ENCODE measurements around the gene NSMCE1. TPM values are rescaled to one million over a fixed set of nuclear protein-coding genes. Genes with fewer than 3 reads are reported as not detected.
A peak's percentile ranks its signal among the peaks of the same experiment; 100 is the strongest.

Gene NSMCE1
- total RNA-seq, 5 donors from 2014 or later (not counting 1 experiment from before 2014, with no cell fraction given) = 53.5 to 83.2 (median 73.9) TPM

DNA sequence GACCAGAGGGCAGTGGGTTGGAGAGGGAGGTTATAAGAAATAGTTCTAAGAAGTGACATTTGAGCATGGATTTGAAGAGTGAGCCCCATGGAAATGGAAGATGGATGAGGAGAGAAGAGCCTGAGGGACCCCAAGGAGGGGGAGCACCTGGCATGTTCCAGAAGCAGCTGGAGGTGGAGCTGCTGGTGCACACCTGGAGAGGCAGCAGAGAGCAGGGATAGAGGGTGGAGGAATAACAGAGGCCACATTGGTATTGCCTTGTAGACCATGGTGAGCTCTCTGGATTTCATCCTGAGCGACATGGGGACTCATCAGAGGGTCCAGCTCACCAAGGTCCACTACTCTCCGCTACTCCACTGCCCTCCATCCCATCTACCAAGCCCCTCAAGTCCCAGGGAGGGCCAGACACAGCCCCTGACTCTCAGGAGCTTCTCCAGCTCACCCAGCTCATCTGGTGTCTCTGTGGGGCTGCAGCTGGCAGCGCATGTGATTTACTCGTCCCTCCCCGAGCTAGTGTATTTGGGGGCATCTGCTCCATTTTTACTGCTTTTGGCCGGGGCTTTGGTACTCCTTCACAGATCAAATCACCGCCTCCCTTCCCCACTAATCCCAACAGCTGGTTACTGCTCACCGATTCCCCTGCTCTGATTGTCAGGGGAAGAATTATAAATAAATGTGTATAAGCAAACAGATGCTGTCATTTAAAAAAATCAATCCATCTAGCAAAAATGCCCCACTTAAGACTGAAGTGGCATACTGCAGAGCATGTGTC is 87.4 kb downstream of the NSMCE1 start:
- peaks cover 0 to 3% (median 0%) of the 10 kb centered on the region in 3 donors for H3K9me3 Mint-ChIP-seq
- no peak for ATAC-seq (replicated peaks in 1 of 4)
- no peak overlapping the region for H3K4me3 ChIP-seq (ENCODE audit: control insufficient read depth in 1 of 2, extremely low read depth in 1 of 2, low read length in 1 of 2)
- POLR2A ChIA-PET = interaction anchor here (0.5 kb wide), 2 partner anchors 141 to 220 kb away, joined by 4 to 5 read pairs; no protein-coding TSS in a partner anchor
- DNase-seq = no peak
- CTCF ChIA-PET = interaction anchor here in 1 of 2 donors (0.8 to 1.0 kb wide), 3 partner anchors 19 to 54 kb away, joined by 3 read pairs; no protein-coding TSS in a partner anchor
- peaks cover 25 to 43% (median 32%) of the 10 kb centered on the region in 3 donors for H3K4me1 Mint-ChIP-seq
- no peaks in the 10 kb centered on the region for H3K27me3 ChIP-seq (replicated peaks in 1 of 2; ENCODE audit: control insufficient read depth in 2 of 2, extremely low read depth in 1 of 2, insufficient read depth in 2 of 2, low read length in 1 of 2)
- no peaks in the 10 kb centered on the region for H3K36me3 Mint-ChIP-seq
- no peaks in the 10 kb centered on the region for H3K9me3 ChIP-seq
- H3K27me3 Mint-ChIP-seq = no peaks in the 10 kb centered on the region
- 94% methylated on average over 3 of the region's 8 CpGs for WGBS (ENCODE audit: insufficient coverage)
- H3K27ac Mint-ChIP-seq = peak overlapping the region; percentile 7 to 57
- H3K4me1 ChIP-seq (ENCODE audit: control insufficient read depth in 1 of 2, extremely low read depth in 1 of 2, insufficient read depth in 2 of 2, low read length in 2 of 2) = peaks cover 14 to 24% of the 10 kb centered on the region in 2 experiments
- no peak overlapping the region for H3K27ac ChIP-seq (ENCODE audit: low read length)
- H3K36me3 ChIP-seq (ENCODE audit: control insufficient read depth in 2 of 2, extremely low read depth in 1 of 2, insufficient read depth in 1 of 2, low read length in 1 of 2) = no peaks in the 10 kb centered on the region
- H3K4me3 Mint-ChIP-seq = no peak overlapping the region

- peak; percentile 72 to 92 (median 85) for DNase-seq
- 21% methylated on average over 9 of the region's 13 CpGs for WGBS (ENCODE audit: insufficient coverage)
- Mint-ChIP-seq H3K27me3 (no peaks in the 10 kb centered on the region), H3K27ac (peak overlapping the region; percentile 74 to 88), H3K9me3 (peaks cover 0 to 3% (median 0%) of the 10 kb centered on the region in 3 donors), H3K4me1 (peaks cover 30 to 50% (median 33%) of the 10 kb centered on the region in 3 donors), H3K36me3 (no peaks in the 10 kb centered on the region), H3K4me3 (peak overlapping the region in 1 of 3 donors; percentile 24)
- Histone ChIP-seq H3K9me3 (no peaks in the 10 kb centered on the region), H3K4me3 (ENCODE audit: control insufficient read depth in 1 of 2, extremely low read depth in 1 of 2, low read length in 1 of 2) (no peak overlapping the region), H3K36me3 (ENCODE audit: control insufficient read depth in 2 of 2, extremely low read depth in 1 of 2, insufficient read depth in 1 of 2, low read length in 1 of 2) (no peaks in the 10 kb centered on the region), H3K4me1 (ENCODE audit: control insufficient read depth in 1 of 2, extremely low read depth in 1 of 2, insufficient read depth in 2 of 2, low read length in 2 of 2) (peaks cover 17 to 27% of the 10 kb centered on the region in 2 experiments), H3K27me3 (replicated peaks in 1 of 2; ENCODE audit: control insufficient read depth in 2 of 2, extremely low read depth in 1 of 2, insufficient read depth in 2 of 2, low read length in 1 of 2) (no peaks in the 10 kb centered on the region), H3K27ac (ENCODE audit: low read length) (no peak overlapping the region)
- ATAC-seq (replicated peaks in 1 of 4) = peak; percentile 94 to 98 (median 96)
- POLR2A ChIA-PET = interaction anchor here in 1 of 2 donors (0.5 kb wide), 1 partner anchor 177 kb away, joined by 4 read pairs; no protein-coding TSS in a partner anchor
- CTCF ChIA-PET = interaction anchor here (0.6 to 2.8 kb wide), 34 partner anchors 8 to 792 kb away, joined by 3 to 32 read pairs (median 4); partner anchors contain the start of gene KDM8 (in 1 of the 2)
Measured at GRCh38 chr16:27179500-27180072, 89.0 kb downstream of the NSMCE1 start.

DNA sequence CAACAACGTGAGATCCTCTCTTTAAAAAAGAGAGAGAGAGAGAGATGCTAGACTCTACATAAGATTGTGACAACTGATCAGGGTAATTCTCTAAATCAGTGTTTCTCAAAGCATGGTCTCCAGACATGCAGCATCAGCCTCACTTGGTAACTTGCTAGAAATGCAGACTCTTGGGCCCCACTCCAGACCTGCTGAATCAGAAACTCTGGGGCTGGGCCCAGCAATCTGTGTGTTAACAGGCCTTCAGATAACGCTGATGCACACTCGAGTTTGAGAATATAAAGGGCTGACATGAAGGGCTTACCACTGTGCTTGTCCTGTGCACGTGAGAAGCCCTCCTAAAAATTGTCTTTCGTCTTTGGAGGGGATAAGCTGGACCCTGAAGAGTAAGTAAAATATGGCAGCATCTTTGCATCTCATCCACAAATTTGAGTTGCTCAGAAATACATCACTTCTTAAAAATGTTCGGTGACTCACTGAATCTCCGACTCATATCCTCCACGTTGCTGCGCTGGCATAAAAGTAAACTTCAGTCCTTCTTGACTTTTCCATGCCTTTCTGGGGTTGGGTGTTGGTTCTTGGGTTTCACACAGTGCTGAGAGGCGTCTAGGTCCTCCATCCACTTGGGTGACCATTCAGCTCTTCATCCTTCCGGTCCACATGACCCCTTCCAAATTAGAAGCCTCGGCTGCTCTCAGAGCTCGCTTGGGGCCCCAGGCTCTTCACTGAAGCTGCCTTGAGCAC is 91.4 kb downstream of the NSMCE1 start:
- H3K27ac ChIP-seq (ENCODE audit: low read length) = no peak overlapping the region
- Mint-ChIP-seq H3K36me3 (no peaks in the 10 kb centered on the region), H3K27ac (peak overlapping the region; percentile 72 to 73), H3K4me1 (peaks cover 54 to 73% (median 57%) of the 10 kb centered on the region in 3 donors), H3K4me3 (peak overlapping the region in 1 of 3 donors; percentile 21), H3K27me3 (no peaks in the 10 kb centered on the region), H3K9me3 (peaks cover 0 to 3% (median 0%) of the 10 kb centered on the region in 3 donors)
- ATAC-seq (replicated peaks in 1 of 4) = no peak
- WGBS (ENCODE audit: insufficient coverage) = 87% methylated on average over 8 of the region's 13 CpGs
- no peaks in the 10 kb centered on the region for H3K36me3 ChIP-seq (ENCODE audit: control insufficient read depth in 2 of 2, extremely low read depth in 1 of 2, insufficient read depth in 1 of 2, low read length in 1 of 2)
- no peaks in the 10 kb centered on the region for H3K27me3 ChIP-seq (replicated peaks in 1 of 2; ENCODE audit: control insufficient read depth in 2 of 2, extremely low read depth in 1 of 2, insufficient read depth in 2 of 2, low read length in 1 of 2)
- no peak for DNase-seq
- H3K9me3 ChIP-seq = no peaks in the 10 kb centered on the region
- CTCF ChIA-PET = interaction anchor here in 1 of 2 donors (0.6 kb wide), 1 partner anchor 27 kb away, joined by 3 read pairs; no protein-coding TSS in a partner anchor
- no peak overlapping the region for H3K4me3 ChIP-seq (ENCODE audit: control insufficient read depth in 1 of 2, extremely low read depth in 1 of 2, low read length in 1 of 2)
- POLR2A ChIA-PET = interaction anchor here in 1 of 2 donors (0.6 to 0.7 kb wide), 2 partner anchors 16 to 22 kb away, joined by 3 read pairs; no protein-coding TSS in a partner anchor
- H3K4me1 ChIP-seq (ENCODE audit: control insufficient read depth in 1 of 2, extremely low read depth in 1 of 2, insufficient read depth in 2 of 2, low read length in 2 of 2) = peaks cover 34 to 51% of the 10 kb centered on the region in 2 experiments

- Mint-ChIP-seq H3K36me3 (no peaks in the 10 kb centered on the region), H3K27me3 (no peaks in the 10 kb centered on the region), H3K27ac (peak overlapping the region; percentile 71 to 73), H3K4me3 (no peak overlapping the region), H3K9me3 (peaks cover 3 to 4% (median 3%) of the 10 kb centered on the region in 3 donors), H3K4me1 (peaks cover 65 to 84% (median 69%) of the 10 kb centered on the region in 3 donors)
- 100% methylated on average over 1 of the region's 8 CpGs for WGBS (ENCODE audit: insufficient coverage)
- DNase-seq = no peak
- H3K36me3 ChIP-seq (ENCODE audit: control insufficient read depth in 2 of 2, extremely low read depth in 1 of 2, insufficient read depth in 1 of 2, low read length in 1 of 2) = no peaks in the 10 kb centered on the region
- POLR2A ChIA-PET = no interaction called here
- no peak overlapping the region for H3K4me3 ChIP-seq (ENCODE audit: control insufficient read depth in 1 of 2, extremely low read depth in 1 of 2, low read length in 1 of 2)
- peaks cover 37 to 62% of the 10 kb centered on the region in 2 experiments for H3K4me1 ChIP-seq (ENCODE audit: control insufficient read depth in 1 of 2, extremely low read depth in 1 of 2, insufficient read depth in 2 of 2, low read length in 2 of 2)
- H3K9me3 ChIP-seq = no peaks in the 10 kb centered on the region
- CTCF ChIA-PET = interaction anchor here in 1 of 2 donors (0.6 kb wide), 1 partner anchor 154 kb away, joined by 3 read pairs; no protein-coding TSS in a partner anchor
- no peak for ATAC-seq (replicated peaks in 1 of 4)
- no peaks in the 10 kb centered on the region for H3K27me3 ChIP-seq (replicated peaks in 1 of 2; ENCODE audit: control insufficient read depth in 2 of 2, extremely low read depth in 1 of 2, insufficient read depth in 2 of 2, low read length in 1 of 2)
- no peak overlapping the region for H3K27ac ChIP-seq (ENCODE audit: low read length)
Measured at GRCh38 chr16:27175888-27176287, 92.7 kb downstream of the NSMCE1 start.

Other genes starting within 250 kb of the NSMCE1 start
- not detected for gene C16orf82, start 201.8 kb downstream of the NSMCE1 start, total RNA-seq
- 10 to 100 TPM; 13.4 to 25.6 (median 23.5) TPM for gene KDM8, start 65.2 kb downstream of the NSMCE1 start, total RNA-seq
- 100 to 1,000 TPM; 186 to 281 (median 221) TPM for gene IL4R, start 45.2 kb upstream of the NSMCE1 start, total RNA-seq
- gene IL21R, start 133.4 kb upstream of the NSMCE1 start, total RNA-seq = 10 to 100 TPM; 35.6 to 44.3 (median 38.2) TPM